ENCODE measurements around the gene KDM4C. TPM values are rescaled to one million over a fixed set of nuclear protein-coding genes. Genes with fewer than 3 reads are reported as not detected.

Gene KDM4C
- polyA plus RNA-seq, 2 of the 4 experiments (the other 2 are of a cell fraction): 9.6 to 15.6 TPM

DNA sequence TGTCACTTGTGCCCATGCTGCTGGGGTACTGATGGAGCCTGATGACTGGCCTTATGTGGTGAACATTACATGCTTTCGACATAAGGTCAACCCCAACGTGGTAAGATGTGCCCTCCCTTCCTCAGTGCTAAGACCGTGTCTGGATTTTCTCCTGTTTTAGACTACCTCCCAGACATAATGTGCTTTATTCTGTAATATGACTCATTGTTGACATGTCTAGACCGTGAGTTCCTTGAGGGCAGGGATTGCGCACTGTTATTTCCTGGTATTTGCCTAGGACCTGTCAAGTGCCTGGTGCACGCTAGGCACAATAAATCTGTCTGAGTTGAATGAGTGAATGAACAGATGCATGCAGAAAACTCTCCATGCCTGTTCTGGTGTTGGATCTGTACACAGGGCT is 346.0 kb downstream of the KDM4C start:
- FAIRE-seq: no peak
- Histone ChIP-seq H3K4me3 (no peak overlapping the region), H3K4me2 (no peak overlapping the region), H3K27ac (no peak overlapping the region), H3K9me3 (no peaks in the 10 kb centered on the region), H3K4me1 (no peaks in the 10 kb centered on the region)
- POLR2A ChIA-PET: no interaction called here
- TF ChIP-seq KDM5A (IDR thresholded peaks at IDR 0.05): no peak
- TF ChIP-seq GATA3 (IDR thresholded peaks at IDR 0.05; ENCODE audit: borderline replicate concordance): 0 out of 2 replicates have a peak, but pooled peaks have one; percentile 38
- 0 out of 4 replicates have a peak, but pooled peaks of 1 of the 2 experiments have one; percentile 10 for TF ChIP-seq CEBPB (IDR thresholded peaks at IDR 0.05)
- no peak for TF ChIP-seq MAFK (IDR thresholded peaks at IDR 0.05; ENCODE audit: partially characterized antibody)
- TF ChIP-seq FOSL2 (IDR thresholded peaks at IDR 0.05): no peak
- TF ChIP-seq FOSL2 (CRISPR knock-in tag; IDR thresholded peaks at IDR 0.05): 0 out of 2 replicates have a peak, but pooled peaks have one; percentile 33
- TF ChIP-seq HOXA7 (CRISPR knock-in tag; IDR thresholded peaks at IDR 0.05): no peak
- TF ChIP-seq, protein P1, sequence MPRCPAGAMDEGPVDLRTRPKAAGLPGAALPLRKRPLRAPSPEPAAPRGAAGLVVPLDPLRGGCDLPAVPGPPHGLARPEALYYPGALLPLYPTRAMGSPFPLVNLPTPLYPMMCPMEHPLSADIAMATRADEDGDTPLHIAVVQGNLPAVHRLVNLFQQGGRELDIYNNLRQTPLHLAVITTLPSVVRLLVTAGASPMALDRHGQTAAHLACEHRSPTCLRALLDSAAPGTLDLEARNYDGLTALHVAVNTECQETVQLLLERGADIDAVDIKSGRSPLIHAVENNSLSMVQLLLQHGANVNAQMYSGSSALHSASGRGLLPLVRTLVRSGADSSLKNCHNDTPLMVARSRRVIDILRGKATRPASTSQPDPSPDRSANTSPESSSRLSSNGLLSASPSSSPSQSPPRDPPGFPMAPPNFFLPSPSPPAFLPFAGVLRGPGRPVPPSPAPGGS (IDR thresholded peaks at IDR 0.05): no peak
- WGBS (ENCODE audit: missing lambda C conversion rate): 43% methylated on average over 6 of the region's 6 CpGs
- CTCF ChIA-PET: no interaction called here
- ATAC-seq: peak; percentile 59 to 83; a peak in 4 of 6 replicates
- DNase-seq (ENCODE audit: low read depth in 1 of 2, low spot score in 1 of 2): peak in 1 of 2 experiments; percentile 59

DNA sequence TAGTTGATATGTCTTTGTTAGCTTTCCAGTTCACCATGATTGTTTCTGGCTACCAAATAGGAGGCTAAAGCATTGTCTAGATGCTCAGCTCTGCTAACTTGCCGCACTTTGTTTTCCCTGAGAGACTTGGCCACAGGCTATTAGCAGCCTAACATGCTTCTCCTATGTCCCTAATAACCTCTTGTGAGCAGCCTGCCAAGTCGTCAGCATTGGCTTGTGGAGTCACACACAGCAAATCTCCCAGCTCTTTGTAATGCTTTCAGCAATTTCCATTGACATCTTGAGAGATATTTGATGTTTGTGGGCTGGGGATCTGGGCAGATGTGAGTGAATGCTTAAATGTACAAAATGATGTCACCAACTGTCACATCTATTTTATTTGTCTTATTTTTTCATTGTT is 346.9 kb downstream of the KDM4C start:
- ChIA-PET CTCF (no interaction called here), POLR2A (no interaction called here)
- no peak for FAIRE-seq
- H3K4me2 ChIP-seq: no peak overlapping the region
- WGBS (ENCODE audit: missing lambda C conversion rate): 79% methylated on average over 2 of the region's 2 CpGs
- H3K4me1 ChIP-seq: no peaks in the 10 kb centered on the region
- no peaks in the 10 kb centered on the region for H3K9me3 ChIP-seq
- no peak for TF ChIP-seq ZNF302 (CRISPR knock-in tag; IDR thresholded peaks at IDR 0.05)
- TF ChIP-seq, protein P2, sequence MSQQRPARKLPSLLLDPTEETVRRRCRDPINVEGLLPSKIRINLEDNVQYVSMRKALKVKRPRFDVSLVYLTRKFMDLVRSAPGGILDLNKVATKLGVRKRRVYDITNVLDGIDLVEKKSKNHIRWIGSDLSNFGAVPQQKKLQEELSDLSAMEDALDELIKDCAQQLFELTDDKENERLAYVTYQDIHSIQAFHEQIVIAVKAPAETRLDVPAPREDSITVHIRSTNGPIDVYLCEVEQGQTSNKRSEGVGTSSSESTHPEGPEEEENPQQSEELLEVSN (IDR thresholded peaks at IDR 0.05; ENCODE audit: borderline replicate concordance, low read depth): no peak
- TF ChIP-seq HOXB5 (CRISPR knock-in tag; IDR thresholded peaks at IDR 0.05): no peak
- TF ChIP-seq CHD4 (IDR thresholded peaks at IDR 0.05; ENCODE audit: borderline replicate concordance): no peak
- TF ChIP-seq HDAC2 (IDR thresholded peaks at IDR 0.05): no peak
- TF ChIP-seq EP300 (IDR thresholded peaks at IDR 0.05): no peak
- no peak for TF ChIP-seq HOXB13 (CRISPR knock-in tag; IDR thresholded peaks at IDR 0.05; ENCODE audit: low read depth)
- no peak for TF ChIP-seq RFX5 (IDR thresholded peaks at IDR 0.05)
- no peak for TF ChIP-seq TFCP2L1 (CRISPR knock-in tag; IDR thresholded peaks at IDR 0.05)
- no peak for TF ChIP-seq CEBPB (IDR thresholded peaks at IDR 0.05)
- no peak for DNase-seq (ENCODE audit: low read depth in 1 of 2, low spot score in 1 of 2)
- no peak overlapping the region for H3K27ac ChIP-seq
- H3K4me3 ChIP-seq: no peak overlapping the region
- ATAC-seq: no peak

DNA sequence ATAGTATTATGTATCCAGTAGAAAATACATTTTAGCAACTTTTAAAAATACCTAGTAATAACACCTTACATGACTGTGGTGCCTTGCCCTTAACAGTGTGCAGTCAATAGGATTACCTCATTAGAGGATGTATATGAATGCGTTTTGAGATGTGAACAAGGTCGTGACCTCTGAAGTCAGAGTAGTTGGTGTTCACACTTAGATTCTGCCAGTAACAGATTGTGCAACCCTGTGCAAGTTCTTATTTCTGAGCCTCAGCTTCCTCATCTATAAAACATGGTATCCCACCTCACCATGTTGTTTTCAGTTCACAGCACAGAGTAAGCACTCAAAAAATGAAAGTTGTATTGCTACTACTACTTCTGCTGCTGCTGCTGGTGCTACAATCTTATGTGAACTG is 347.3 kb downstream of the KDM4C start:
- Histone ChIP-seq H3K4me3 (no peak overlapping the region), H3K4me1 (no peaks in the 10 kb centered on the region), H3K9me3 (no peaks in the 10 kb centered on the region), H3K27ac (no peak overlapping the region), H3K4me2 (no peak overlapping the region)
- no peak for TF ChIP-seq CHD4 (IDR thresholded peaks at IDR 0.05; ENCODE audit: borderline replicate concordance)
- TF ChIP-seq POLR2AphosphoS2 (conservative IDR thresholded peaks at IDR 0.05; ENCODE audit: low read length): no peak
- TF ChIP-seq JUN (IDR thresholded peaks at IDR 0.05): no peak
- TF ChIP-seq HEYL (CRISPR knock-in tag; IDR thresholded peaks at IDR 0.05): no peak
- TF ChIP-seq, protein P3, sequence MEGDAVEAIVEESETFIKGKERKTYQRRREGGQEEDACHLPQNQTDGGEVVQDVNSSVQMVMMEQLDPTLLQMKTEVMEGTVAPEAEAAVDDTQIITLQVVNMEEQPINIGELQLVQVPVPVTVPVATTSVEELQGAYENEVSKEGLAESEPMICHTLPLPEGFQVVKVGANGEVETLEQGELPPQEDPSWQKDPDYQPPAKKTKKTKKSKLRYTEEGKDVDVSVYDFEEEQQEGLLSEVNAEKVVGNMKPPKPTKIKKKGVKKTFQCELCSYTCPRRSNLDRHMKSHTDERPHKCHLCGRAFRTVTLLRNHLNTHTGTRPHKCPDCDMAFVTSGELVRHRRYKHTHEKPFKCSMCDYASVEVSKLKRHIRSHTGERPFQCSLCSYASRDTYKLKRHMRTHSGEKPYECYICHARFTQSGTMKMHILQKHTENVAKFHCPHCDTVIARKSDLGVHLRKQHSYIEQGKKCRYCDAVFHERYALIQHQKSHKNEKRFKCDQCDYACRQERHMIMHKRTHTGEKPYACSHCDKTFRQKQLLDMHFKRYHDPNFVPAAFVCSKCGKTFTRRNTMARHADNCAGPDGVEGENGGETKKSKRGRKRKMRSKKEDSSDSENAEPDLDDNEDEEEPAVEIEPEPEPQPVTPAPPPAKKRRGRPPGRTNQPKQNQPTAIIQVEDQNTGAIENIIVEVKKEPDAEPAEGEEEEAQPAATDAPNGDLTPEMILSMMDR (IDR thresholded peaks at IDR 0.05): no peak
- TF ChIP-seq, protein P4, sequence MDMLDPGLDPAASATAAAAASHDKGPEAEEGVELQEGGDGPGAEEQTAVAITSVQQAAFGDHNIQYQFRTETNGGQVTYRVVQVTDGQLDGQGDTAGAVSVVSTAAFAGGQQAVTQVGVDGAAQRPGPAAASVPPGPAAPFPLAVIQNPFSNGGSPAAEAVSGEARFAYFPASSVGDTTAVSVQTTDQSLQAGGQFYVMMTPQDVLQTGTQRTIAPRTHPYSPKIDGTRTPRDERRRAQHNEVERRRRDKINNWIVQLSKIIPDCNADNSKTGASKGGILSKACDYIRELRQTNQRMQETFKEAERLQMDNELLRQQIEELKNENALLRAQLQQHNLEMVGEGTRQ (IDR thresholded peaks at IDR 0.05): no peak
- no peak for TF ChIP-seq MYC (IDR thresholded peaks at IDR 0.05; ENCODE audit: borderline replicate concordance, low read length)
- TF ChIP-seq CHD2 (IDR thresholded peaks at IDR 0.05; ENCODE audit: low read length, partially characterized antibody): no peak
- no peak for TF ChIP-seq EHMT2 (IDR thresholded peaks at IDR 0.05; ENCODE audit: low read depth)
- TF ChIP-seq, protein P2 (IDR thresholded peaks at IDR 0.05; ENCODE audit: borderline replicate concordance, low read depth): no peak
- 79% methylated on average over 2 of the region's 2 CpGs for WGBS (ENCODE audit: missing lambda C conversion rate)
- no peak for DNase-seq (ENCODE audit: low read depth in 1 of 2, low spot score in 1 of 2)
- CTCF ChIA-PET: no interaction called here
- peak; percentile 70 for FAIRE-seq
- no peak for ATAC-seq
- POLR2A ChIA-PET: no interaction called here

Data from A549 (cell line).